Measurements from ENCODE around the gene RPS6KL1. TPM values are rescaled to one million over a fixed set of nuclear protein-coding genes. Genes with fewer than 3 reads are reported as not detected.

Gene RPS6KL1
- total and polyA plus RNA-seq, 2 experiments from 2014 or later, result 5.6 to 6.5 TPM

GRCh38 chr14:74907744-74908143 lies 15.3 kb downstream of the RPS6KL1 start:
- Histone ChIP-seq H3K4me2 (no peak overlapping the region), H3K27ac (ENCODE audit: low read depth) (no peak overlapping the region), H3K27me3 (ENCODE audit: insufficient read depth) (no peaks in the 10 kb centered on the region), H3F3A (replicated peaks; ENCODE audit: low read depth) (0 out of 2 replicates have a peak, but pooled peaks cover 3% of the 10 kb centered on the region), H3K4me1 (ENCODE audit: insufficient read depth) (no peaks in the 10 kb centered on the region), H3K79me2 (replicated peaks; ENCODE audit: insufficient read depth) (no peaks in the 10 kb centered on the region), H3K9me2 (ENCODE audit: insufficient read depth) (no peaks in the 10 kb centered on the region), H3K36me3 (ENCODE audit: insufficient read depth) (peaks cover 4% of the 10 kb centered on the region; the same call in 1 of the 2 replicates), H3K4me3 (no peak overlapping the region), H4K20me1 (replicated peaks; ENCODE audit: insufficient read depth) (peaks cover 5% of the 10 kb centered on the region), H2AFZ (no peak overlapping the region)
- Mint-ChIP-seq H3K4me1 (peaks cover 5% of the 10 kb centered on the region), H3K27me3 (ENCODE audit: insufficient read depth, low read depth, poor library complexity) (peaks cover 11% of the 10 kb centered on the region), H3K9me3 (no peaks in the 10 kb centered on the region), H3K4me3 (no peak overlapping the region), H3K36me3 (ENCODE audit: low read depth) (peaks cover 22% of the 10 kb centered on the region), H3K27ac (no peak overlapping the region)
- DNase-seq (ENCODE audit: low spot score), result no peak
- no peak for ATAC-seq
- no peak for TF ChIP-seq CREB1 (CRISPR knock-in tag; IDR thresholded peaks at IDR 0.05; ENCODE audit: low read depth)
- no peak for TF ChIP-seq NANOG (IDR thresholded peaks at IDR 0.05; ENCODE audit: borderline replicate concordance)
- no peak for TF ChIP-seq ZNF331 (CRISPR knock-in tag; IDR thresholded peaks at IDR 0.05; ENCODE audit: low read depth)
- TF ChIP-seq CTCF (conservative IDR thresholded peaks at IDR 0.05; ENCODE audit: low read depth in 2 of 2), result no peak
- TF ChIP-seq, protein P1, sequence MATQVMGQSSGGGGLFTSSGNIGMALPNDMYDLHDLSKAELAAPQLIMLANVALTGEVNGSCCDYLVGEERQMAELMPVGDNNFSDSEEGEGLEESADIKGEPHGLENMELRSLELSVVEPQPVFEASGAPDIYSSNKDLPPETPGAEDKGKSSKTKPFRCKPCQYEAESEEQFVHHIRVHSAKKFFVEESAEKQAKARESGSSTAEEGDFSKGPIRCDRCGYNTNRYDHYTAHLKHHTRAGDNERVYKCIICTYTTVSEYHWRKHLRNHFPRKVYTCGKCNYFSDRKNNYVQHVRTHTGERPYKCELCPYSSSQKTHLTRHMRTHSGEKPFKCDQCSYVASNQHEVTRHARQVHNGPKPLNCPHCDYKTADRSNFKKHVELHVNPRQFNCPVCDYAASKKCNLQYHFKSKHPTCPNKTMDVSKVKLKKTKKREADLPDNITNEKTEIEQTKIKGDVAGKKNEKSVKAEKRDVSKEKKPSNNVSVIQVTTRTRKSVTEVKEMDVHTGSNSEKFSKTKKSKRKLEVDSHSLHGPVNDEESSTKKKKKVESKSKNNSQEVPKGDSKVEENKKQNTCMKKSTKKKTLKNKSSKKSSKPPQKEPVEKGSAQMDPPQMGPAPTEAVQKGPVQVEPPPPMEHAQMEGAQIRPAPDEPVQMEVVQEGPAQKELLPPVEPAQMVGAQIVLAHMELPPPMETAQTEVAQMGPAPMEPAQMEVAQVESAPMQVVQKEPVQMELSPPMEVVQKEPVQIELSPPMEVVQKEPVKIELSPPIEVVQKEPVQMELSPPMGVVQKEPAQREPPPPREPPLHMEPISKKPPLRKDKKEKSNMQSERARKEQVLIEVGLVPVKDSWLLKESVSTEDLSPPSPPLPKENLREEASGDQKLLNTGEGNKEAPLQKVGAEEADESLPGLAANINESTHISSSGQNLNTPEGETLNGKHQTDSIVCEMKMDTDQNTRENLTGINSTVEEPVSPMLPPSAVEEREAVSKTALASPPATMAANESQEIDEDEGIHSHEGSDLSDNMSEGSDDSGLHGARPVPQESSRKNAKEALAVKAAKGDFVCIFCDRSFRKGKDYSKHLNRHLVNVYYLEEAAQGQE (IDR thresholded peaks at IDR 0.05; ENCODE audit: unreplicated experiment), result no peak
- no peak for TF ChIP-seq ETS1 (IDR thresholded peaks at IDR 0.05)
- TF ChIP-seq STAT1 (IDR thresholded peaks at IDR 0.05; ENCODE audit: unreplicated experiment), result no peak
- TF ChIP-seq JUNB (IDR thresholded peaks at IDR 0.05; ENCODE audit: unreplicated experiment), result no peak
- TF ChIP-seq EZH2 (IDR thresholded peaks at IDR 0.05; ENCODE audit: low read depth, unreplicated experiment), result no peak
- no peak for TF ChIP-seq ZNF462 (CRISPR knock-in tag; IDR thresholded peaks at IDR 0.05)
- no peak for TF ChIP-seq POLR2AphosphoS5 (IDR thresholded peaks at IDR 0.05; ENCODE audit: low read depth)
- no peak for TF ChIP-seq EZH2phosphoT487 (IDR thresholded peaks at IDR 0.05; ENCODE audit: unreplicated experiment)
- no peak for TF ChIP-seq ZNF114 (CRISPR knock-in tag; IDR thresholded peaks at IDR 0.05)
